Kidney (tissue), 14 donors: ENCODE results near the gene SNN. TPM values are rescaled to one million over a fixed set of nuclear protein-coding genes. Genes with fewer than 3 reads are reported as not detected.
A peak's percentile ranks its signal among the peaks of the same experiment; 100 is the strongest.

Experiments used
- DNase-seq, 5 donors: peaks; one replicate each; pipeline ENCODE4 v3.0.0-alpha.2; 2013 to 2020
- FAIRE-seq: peaks from 2 replicates; lab custom pipeline; 2012; peaks lifted over from hg19 to GRCh38; lab: Jason Lieb, UNC
- H3K27ac ChIP-seq, 2 donors: one replicate each; pipeline ENCODE4 v1.7.0; 2013; ENCODE audit warnings: low read depth in 2 of 2, low read length in 2 of 2, inconsistent platforms in 1 of 2
- H3K27me3 ChIP-seq: one replicate; pipeline ENCODE4 v1.7.1; 2013; ENCODE audit warnings: low read length, inconsistent platforms; ENCODE audit not compliant: control insufficient read depth, insufficient read depth
- H3K36me3 ChIP-seq, 3 donors: one replicate each; pipeline versions ENCODE4 v1.7.0 to v1.7.1; 2013; ENCODE audit warnings: low read length in 3 of 3, control low read depth in 1 of 3, inconsistent platforms in 1 of 3; ENCODE audit not compliant: insufficient read depth in 3 of 3, control insufficient read depth in 2 of 3
- H3K4me1 ChIP-seq, 3 donors: one replicate each; pipeline versions ENCODE4 v1.7.0 to v1.7.1; 2013; ENCODE audit warnings: low read length in 3 of 3, inconsistent platforms in 1 of 3, low read depth in 1 of 3; ENCODE audit not compliant: control insufficient read depth in 2 of 3, insufficient read depth in 2 of 3
- H3K4me3 ChIP-seq, 3 donors: one replicate each; pipeline versions ENCODE4 v1.7.0 to v1.8.1; 2013; ENCODE audit warnings: low read length in 3 of 3, control low read depth in 1 of 3, inconsistent platforms in 1 of 3
- H3K9ac ChIP-seq, 3 donors: one replicate each; pipeline versions ENCODE4 v1.7.0 to v1.7.1; 2013; ENCODE audit warnings: low read length in 3 of 3, control low read depth in 1 of 3, inconsistent platforms in 1 of 3
- H3K9me3 ChIP-seq, 3 donors: one replicate each; pipeline versions ENCODE4 v1.7.0 to v1.7.1; 2013; ENCODE audit warnings: low read length in 3 of 3, control low read depth in 1 of 3, inconsistent platforms in 1 of 3; ENCODE audit not compliant: control insufficient read depth in 2 of 3, insufficient read depth in 1 of 3
- CTCF ChIP-seq: IDR thresholded peaks from 3 replicates; pipeline ENCODE4 v1.5.1; 2012; ENCODE audit warnings: mild to moderate bottlenecking, moderate library complexity, borderline replicate concordance; ENCODE audit not compliant: insufficient read depth; ENCODE audit errors: extremely low read depth
- intact Hi-C: fragments of 100-400 bp; cut with DNase I; formaldehyde crosslinking; loops from one replicate; pipeline ENCODE4 v1.11.1; 2022
- polyA plus RNA-seq: library from polyadenylated mRNA; stranded (reverse); fragments of 350-450 nt; fragmentation: Illumina TruSeq; extraction: RNeasy Lipid Tissue Mini Kit (QIAGEN cat#74804); gene quantifications from one replicate; pipeline ENCODE4 v1.2.3, GENCODE V29; 2014; ENCODE audit warnings: low read depth, low replicate concordance; ENCODE audit not compliant: insufficient read depth
- total RNA-seq: library from RNA; stranded (reverse); fragmentation: NEBNext Ultra II Directional; extraction: Animal tissue kit (Norgen Biotek cat#: 25700); gene quantifications from one replicate; pipeline ENCODE4 v1.2.1, GENCODE V29; 2021
- donor health status: control.
- donor health status: control.
- donor health status: control.
- donor health status: control.
- donor health status: control.
- donor health status: DM: yes; HTN: yes; CAD: no.
- donor health status: Normal renal cell carcinoma (clear cell type).

SNN gene
- total and polyA plus RNA-seq, 2 donors from 2014 or later, result 16.6 to 21.9 TPM

DNA sequence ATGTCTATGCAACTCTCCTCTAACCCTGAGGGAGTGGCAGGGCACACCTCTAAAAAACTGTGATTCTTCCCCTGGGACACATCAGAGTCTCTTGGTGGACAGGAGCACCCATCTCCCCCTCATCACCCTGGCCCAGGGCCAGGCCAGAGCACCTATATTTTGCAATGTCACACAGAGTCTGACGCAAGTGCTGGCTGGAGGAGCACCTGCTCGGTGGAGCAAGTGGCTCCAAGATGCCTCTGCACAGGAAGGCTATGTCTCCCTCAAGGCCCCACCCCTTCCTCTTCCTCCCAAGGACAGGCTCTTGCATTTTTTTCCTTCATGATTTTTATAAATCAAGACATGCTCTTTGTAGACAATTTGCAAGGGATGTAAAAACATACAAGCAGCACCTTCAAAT is 13.3 kb downstream of the SNN start:
- no peaks in the 10 kb centered on the region for H3K27me3 ChIP-seq
- TF ChIP-seq CTCF, result no peak
- H3K4me3 ChIP-seq, result no peak overlapping the region
- DNase-seq (peak in 1 of 5 donors; percentile 73), FAIRE-seq (no peak)
- peaks cover 0 to 59% (median 32%) of the 10 kb centered on the region in 3 donors for H3K36me3 ChIP-seq
- H3K9me3 ChIP-seq, result no peaks in the 10 kb centered on the region
- peaks cover 0 to 20% (median 16%) of the 10 kb centered on the region in 3 donors for H3K4me1 ChIP-seq
- H3K9ac ChIP-seq, result no peak overlapping the region
- intact Hi-C loops, result no loop called here
- H3K27ac ChIP-seq, result no peak overlapping the region

GRCh38 chr16:11681976-11682654 is 13.9 kb downstream of the SNN start:
- no peak overlapping the region for H3K9ac ChIP-seq
- DNase-seq (no peak), FAIRE-seq (no peak)
- no peak overlapping the region for H3K4me3 ChIP-seq
- no peak overlapping the region for H3K27ac ChIP-seq
- no peaks in the 10 kb centered on the region for H3K9me3 ChIP-seq
- intact Hi-C loops, result no loop called here
- H3K27me3 ChIP-seq, result no peaks in the 10 kb centered on the region
- H3K4me1 ChIP-seq, result peaks cover 0 to 16% (median 15%) of the 10 kb centered on the region in 3 donors
- H3K36me3 ChIP-seq, result peaks cover 0 to 61% (median 32%) of the 10 kb centered on the region in 3 donors
- TF ChIP-seq CTCF, result no peak

GRCh38 chr16:11682655-11683096 is 14.4 kb downstream of the SNN start:
- DNase-seq (no peak), FAIRE-seq (no peak)
- no peak overlapping the region for H3K4me3 ChIP-seq
- H3K27ac ChIP-seq, result no peak overlapping the region
- H3K9me3 ChIP-seq, result no peaks in the 10 kb centered on the region
- intact Hi-C loops, result no loop called here
- no peaks in the 10 kb centered on the region for H3K27me3 ChIP-seq
- peaks cover 0 to 10% (median 10%) of the 10 kb centered on the region in 3 donors for H3K4me1 ChIP-seq
- peaks cover 0 to 62% (median 37%) of the 10 kb centered on the region in 3 donors for H3K36me3 ChIP-seq
- no peak overlapping the region for H3K9ac ChIP-seq
- TF ChIP-seq CTCF, result no peak
